Astrocyte (in vitro differentiated cells and primary cell): ENCODE results near the gene PPM1A. TPM values are rescaled to one million over a fixed set of nuclear protein-coding genes. Genes with fewer than 3 reads are reported as not detected.

Experiments
- DNase-seq: peaks from one replicate; pipeline ENCODE4 v3.0.0-alpha.2; 2010; ENCODE audit warnings: low read depth
- FAIRE-seq: peaks from 2 replicates; lab custom pipeline; 2011; peaks lifted over from hg19 to GRCh38; lab: Jason Lieb, UNC
- H2AFZ ChIP-seq: 2 replicates; pipeline ENCODE4 v1.6.0; 2012; ENCODE audit warnings: low read depth, low read length, inconsistent platforms
- H3K27ac ChIP-seq: 2 replicates; pipeline ENCODE4 v1.5.1; 2011; ENCODE audit warnings: low read depth, low read length, inconsistent platforms
- H3K27me3 ChIP-seq: 2 replicates; pipeline ENCODE4 v1.6.0; 2011; ENCODE audit warnings: low read length, inconsistent platforms; ENCODE audit not compliant: insufficient read depth
- H3K36me3 ChIP-seq: 2 replicates; pipeline ENCODE4 v1.5.1; 2011; ENCODE audit warnings: low read length, inconsistent platforms; ENCODE audit not compliant: insufficient read depth
- H3K4me1 ChIP-seq: 2 replicates; pipeline ENCODE4 v1.5.1; 2011; ENCODE audit warnings: low read length, inconsistent platforms; ENCODE audit not compliant: insufficient read depth
- H3K4me2 ChIP-seq: 2 replicates; pipeline ENCODE4 v1.6.0; 2012; ENCODE audit warnings: low read length, inconsistent platforms
- H3K4me3 ChIP-seq: 2 replicates; pipeline ENCODE4 v1.5.1; 2011; ENCODE audit warnings: low read depth, mild to moderate bottlenecking, low read length, inconsistent platforms; ENCODE audit not compliant: insufficient read depth
- H3K79me2 ChIP-seq: 2 replicates; pipeline ENCODE4 v1.6.0; 2012; ENCODE audit warnings: mild to moderate bottlenecking, low read length, inconsistent platforms; ENCODE audit not compliant: insufficient read depth
- H3K9ac ChIP-seq: 2 replicates; pipeline ENCODE4 v1.6.0; 2012; ENCODE audit warnings: mild to moderate bottlenecking, low read length, inconsistent platforms
- H3K9me3 ChIP-seq: 2 replicates; pipeline ENCODE4 v1.5.1; 2012; ENCODE audit warnings: low read depth, mild to moderate bottlenecking, low read length, inconsistent platforms; ENCODE audit not compliant: insufficient read depth
- H4K20me1 ChIP-seq: 2 replicates; pipeline ENCODE4 v1.6.0; 2012; ENCODE audit warnings: low read length, inconsistent platforms; ENCODE audit not compliant: insufficient read depth
- H3K27ac Mint-ChIP-seq: one replicate; pipeline ENCODE4 v1.8.0; 2021; ENCODE audit warnings: mild to moderate bottlenecking, mixed read lengths; ENCODE audit not compliant: unreplicated experiment
- H3K27me3 Mint-ChIP-seq: one replicate; pipeline ENCODE4 v1.8.0; 2021; ENCODE audit warnings: low read depth, mixed read lengths; ENCODE audit not compliant: unreplicated experiment
- H3K36me3 Mint-ChIP-seq: one replicate; pipeline ENCODE4 v1.8.0; 2021; ENCODE audit warnings: low read depth, mixed read lengths; ENCODE audit not compliant: unreplicated experiment
- H3K4me1 Mint-ChIP-seq: one replicate; pipeline ENCODE4 v1.8.0; 2021; ENCODE audit warnings: low read depth, mixed read lengths; ENCODE audit not compliant: unreplicated experiment
- H3K4me3 Mint-ChIP-seq: one replicate; pipeline ENCODE4 v1.8.0; 2021; ENCODE audit warnings: mild to moderate bottlenecking, moderate library complexity, mixed read lengths; ENCODE audit not compliant: unreplicated experiment
- H3K9me3 Mint-ChIP-seq: one replicate; pipeline ENCODE4 v1.8.0; 2021; ENCODE audit warnings: mild to moderate bottlenecking, mixed read lengths; ENCODE audit not compliant: unreplicated experiment
- EZH2 ChIP-seq: IDR thresholded peaks from 2 replicates; pipeline ENCODE4 v1.6.1; 2012; ENCODE audit warnings: mild to moderate bottlenecking, low read length, inconsistent platforms; ENCODE audit not compliant: insufficient read depth
- total RNA-seq: library from RNA; stranded (reverse); gene quantifications from 2 replicates; pipeline ENCODE4 v1.2.1, GENCODE V29; 2021
- TF ChIP-seq, protein P1 (sequence below): IDR thresholded peaks from 2 replicates; pipeline ENCODE4 v1.5.1; 2011; ENCODE audit warnings: low read depth, mild to moderate bottlenecking, inconsistent platforms, low read length, moderate library complexity; ENCODE audit not compliant: insufficient read depth

Gene PPM1A
- total RNA-seq, 1 donor from 2014 or later = 50.3 TPM

DNA sequence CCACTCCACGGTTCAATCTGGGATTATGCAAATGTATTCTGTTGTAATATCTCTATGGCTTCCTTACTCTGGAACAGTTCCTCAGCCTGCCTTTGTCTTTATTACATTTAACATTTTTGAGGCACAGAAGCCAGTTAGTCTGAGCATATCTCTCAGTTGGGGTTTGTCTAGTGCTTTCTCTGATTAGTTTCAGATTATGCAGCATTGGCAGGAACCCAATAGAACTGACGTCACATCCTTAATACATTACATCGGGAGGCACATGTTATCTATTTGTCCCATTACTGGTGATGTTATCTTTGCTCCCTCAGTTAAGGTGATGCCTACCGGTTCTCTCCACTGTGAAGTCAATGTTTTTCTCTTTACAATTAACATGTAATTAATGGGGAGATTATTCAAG, 62.4 kb downstream of the PPM1A start:
- Mint-ChIP-seq H3K36me3 (no peaks in the 10 kb centered on the region), H3K4me3 (no peak overlapping the region), H3K27me3 (no peaks in the 10 kb centered on the region), H3K27ac (no peak overlapping the region), H3K4me1 (no peaks in the 10 kb centered on the region), H3K9me3 (no peaks in the 10 kb centered on the region)
- Histone ChIP-seq H3K4me1 (no peaks in the 10 kb centered on the region), H3K4me3 (no peak overlapping the region), H3K9ac (no peak overlapping the region), H3K27me3 (no peaks in the 10 kb centered on the region), H3K79me2 (no peaks in the 10 kb centered on the region), H2AFZ (no peak overlapping the region), H3K4me2 (no peak overlapping the region), H3K9me3 (no peaks in the 10 kb centered on the region), H3K36me3 (no peaks in the 10 kb centered on the region), H3K27ac (no peak overlapping the region), H4K20me1 (no peaks in the 10 kb centered on the region)
- peak; percentile 29 for DNase-seq
- TF ChIP-seq, protein P1, sequence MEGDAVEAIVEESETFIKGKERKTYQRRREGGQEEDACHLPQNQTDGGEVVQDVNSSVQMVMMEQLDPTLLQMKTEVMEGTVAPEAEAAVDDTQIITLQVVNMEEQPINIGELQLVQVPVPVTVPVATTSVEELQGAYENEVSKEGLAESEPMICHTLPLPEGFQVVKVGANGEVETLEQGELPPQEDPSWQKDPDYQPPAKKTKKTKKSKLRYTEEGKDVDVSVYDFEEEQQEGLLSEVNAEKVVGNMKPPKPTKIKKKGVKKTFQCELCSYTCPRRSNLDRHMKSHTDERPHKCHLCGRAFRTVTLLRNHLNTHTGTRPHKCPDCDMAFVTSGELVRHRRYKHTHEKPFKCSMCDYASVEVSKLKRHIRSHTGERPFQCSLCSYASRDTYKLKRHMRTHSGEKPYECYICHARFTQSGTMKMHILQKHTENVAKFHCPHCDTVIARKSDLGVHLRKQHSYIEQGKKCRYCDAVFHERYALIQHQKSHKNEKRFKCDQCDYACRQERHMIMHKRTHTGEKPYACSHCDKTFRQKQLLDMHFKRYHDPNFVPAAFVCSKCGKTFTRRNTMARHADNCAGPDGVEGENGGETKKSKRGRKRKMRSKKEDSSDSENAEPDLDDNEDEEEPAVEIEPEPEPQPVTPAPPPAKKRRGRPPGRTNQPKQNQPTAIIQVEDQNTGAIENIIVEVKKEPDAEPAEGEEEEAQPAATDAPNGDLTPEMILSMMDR = no peak
- FAIRE-seq = no peak

DNA sequence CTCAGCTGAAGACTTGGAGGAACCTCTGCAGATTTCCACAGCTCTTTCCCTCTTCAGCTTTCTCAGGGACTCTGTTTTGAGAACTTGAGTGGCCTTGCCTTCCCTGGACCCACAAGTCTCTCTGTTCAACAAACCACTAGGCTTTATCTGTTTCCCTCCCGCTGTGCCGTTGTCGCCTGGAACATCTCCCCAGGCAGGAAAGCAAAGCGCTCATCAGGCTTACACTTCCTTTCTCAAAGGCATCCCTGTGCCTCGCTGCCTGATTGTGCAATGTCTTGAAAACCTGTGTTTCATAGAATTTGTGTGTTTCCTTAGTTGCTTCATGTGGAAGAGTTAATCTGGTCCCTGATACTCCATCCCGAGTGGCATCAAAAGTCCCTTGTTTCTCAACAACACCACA, 64.1 kb downstream of the PPM1A start:
- H3K4me3 ChIP-seq = no peak overlapping the region
- no peak overlapping the region for H3K9ac ChIP-seq
- H3K27ac ChIP-seq = no peak overlapping the region
- TF ChIP-seq, protein P1 = no peak
- no peak for TF ChIP-seq EZH2
- Mint-ChIP-seq H3K4me3 (no peak overlapping the region), H3K27me3 (no peaks in the 10 kb centered on the region), H3K9me3 (peaks cover 2% of the 10 kb centered on the region), H3K36me3 (no peaks in the 10 kb centered on the region), H3K27ac (no peak overlapping the region), H3K4me1 (no peaks in the 10 kb centered on the region)
- H3K4me2 ChIP-seq = no peak overlapping the region
- H3K4me1 ChIP-seq = no peaks in the 10 kb centered on the region
- H3K36me3 ChIP-seq = no peaks in the 10 kb centered on the region
- H2AFZ ChIP-seq = no peak overlapping the region
- DNase-seq (no peak), FAIRE-seq (no peak)
- no peaks in the 10 kb centered on the region for H3K79me2 ChIP-seq
- no peaks in the 10 kb centered on the region for H4K20me1 ChIP-seq
- H3K27me3 ChIP-seq = no peaks in the 10 kb centered on the region
- H3K9me3 ChIP-seq = no peaks in the 10 kb centered on the region

DNA sequence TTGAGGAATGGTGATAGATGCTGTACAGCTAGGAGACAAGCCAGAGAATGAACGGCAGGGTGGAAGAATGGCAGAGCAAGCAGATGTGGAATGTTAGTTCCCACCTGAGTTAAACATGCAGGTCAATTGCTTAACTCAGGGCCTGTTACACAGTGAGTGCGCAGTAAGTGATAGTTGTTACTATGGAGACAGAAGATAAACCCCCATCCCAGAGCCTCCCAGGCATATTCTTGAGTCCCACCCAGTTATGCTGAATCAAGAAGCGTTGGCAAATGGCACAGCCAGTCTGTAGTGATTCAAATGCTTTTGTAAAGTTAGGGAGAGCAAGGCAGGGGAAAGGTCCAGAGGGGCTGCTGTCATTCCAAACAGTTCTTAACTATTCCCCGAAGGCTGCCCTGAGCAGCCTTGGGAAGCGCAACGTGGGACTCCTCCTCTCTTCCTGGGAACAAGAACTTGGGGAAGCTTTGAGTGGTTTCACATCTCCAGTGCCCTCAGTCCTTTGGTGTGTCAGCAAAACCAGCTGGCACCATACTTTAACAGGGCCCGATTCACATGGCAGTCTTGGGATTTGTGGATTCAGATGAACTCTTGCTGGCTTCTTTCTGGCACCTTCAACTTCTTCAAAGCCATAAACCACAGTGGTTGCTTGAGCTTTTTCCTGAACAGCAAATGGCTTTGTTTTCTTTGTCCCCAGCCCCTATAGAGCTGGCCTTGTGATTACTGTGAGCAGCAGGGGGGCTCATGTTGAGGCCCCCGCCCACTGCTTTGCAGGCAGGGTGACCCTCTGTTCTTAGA, 66.4 kb downstream of the PPM1A start:
- Histone ChIP-seq H3K4me1 (no peaks in the 10 kb centered on the region), H3K79me2 (no peaks in the 10 kb centered on the region), H3K9ac (no peak overlapping the region), H3K4me3 (no peak overlapping the region), H3K36me3 (no peaks in the 10 kb centered on the region), H3K9me3 (no peaks in the 10 kb centered on the region), H3K27ac (no peak overlapping the region), H3K27me3 (no peaks in the 10 kb centered on the region), H2AFZ (no peak overlapping the region), H3K4me2 (no peak overlapping the region), H4K20me1 (no peaks in the 10 kb centered on the region)
- TF ChIP-seq, protein P1 = no peak
- TF ChIP-seq EZH2 = no peak
- Mint-ChIP-seq H3K4me1 (no peaks in the 10 kb centered on the region), H3K27me3 (peaks cover 6% of the 10 kb centered on the region), H3K36me3 (peaks cover 2% of the 10 kb centered on the region), H3K27ac (no peak overlapping the region), H3K9me3 (peaks cover 2% of the 10 kb centered on the region), H3K4me3 (no peak overlapping the region)
- DNase-seq = no peak
- FAIRE-seq = no peak
